Ishikawa (cell line): Measurements from ENCODE around the gene POLD2.

Source experiments
- CEBPB ChIP-seq: IDR thresholded peaks from 2 replicates; pipeline ENCODE4 v1.6.1; 2012
- CREB1 ChIP-seq: IDR thresholded peaks from 2 replicates; pipeline ENCODE4 v1.6.1; 2012; ENCODE audit warnings: low read depth
- EP300 ChIP-seq: IDR thresholded peaks from 2 replicates; pipeline ENCODE4 v1.6.1; 2012; ENCODE audit warnings: borderline replicate concordance
- FOXM1 ChIP-seq: IDR thresholded peaks from 2 replicates; pipeline ENCODE4 v1.6.1; 2012; ENCODE audit warnings: low read depth, borderline replicate concordance
- NFIC ChIP-seq: IDR thresholded peaks from 2 replicates; pipeline ENCODE4 v1.6.1; 2012
- RAD21 ChIP-seq: IDR thresholded peaks from 2 replicates; pipeline ENCODE4 v1.6.1; 2012; ENCODE audit warnings: low read depth
- TAF1 ChIP-seq: IDR thresholded peaks from 2 replicates; pipeline ENCODE4 v1.6.1; 2012; ENCODE audit warnings: low read depth, mild to moderate bottlenecking
- YY1 ChIP-seq: IDR thresholded peaks from 2 replicates; pipeline ENCODE4 v1.6.1; 2012; ENCODE audit warnings: low read depth
- ZBTB7A ChIP-seq: IDR thresholded peaks from 2 replicates; pipeline ENCODE4 v1.6.1; 2012; ENCODE audit warnings: low read depth
- TF ChIP-seq, protein P1 (sequence below): IDR thresholded peaks from 2 replicates; pipeline ENCODE4 v1.6.1; 2012; ENCODE audit warnings: low read depth, mild to moderate bottlenecking
- TF ChIP-seq, protein P2 (sequence below): IDR thresholded peaks from 2 replicates; pipeline ENCODE4 v1.6.1; 2012
- TF ChIP-seq, protein P3 (sequence below): IDR thresholded peaks from 2 replicates; pipeline ENCODE4 v1.6.1; 2012

DNA sequence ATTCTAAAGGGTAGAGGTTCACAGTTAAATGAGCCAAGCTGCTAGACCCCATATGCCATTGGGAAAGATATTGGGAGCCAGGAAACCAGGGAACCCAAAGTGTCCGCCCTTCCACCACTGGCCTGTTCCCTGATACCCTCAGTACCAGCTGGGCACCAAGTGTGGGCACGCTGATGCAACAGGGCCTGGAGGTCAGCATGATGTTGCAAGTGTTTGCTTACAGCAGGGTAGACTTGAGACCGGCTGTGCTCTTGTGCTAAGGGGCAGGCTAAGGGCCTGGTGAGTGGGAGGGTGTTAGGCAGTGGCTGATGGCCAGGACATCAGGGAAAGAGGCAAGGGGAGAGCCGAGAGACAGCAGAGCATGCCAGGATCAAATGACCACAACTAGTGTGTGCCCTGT is 38.8 kb upstream of the POLD2 start:
- no peak for TF ChIP-seq CEBPB
- no peak for TF ChIP-seq CREB1
- TF ChIP-seq ZBTB7A: no peak
- TF ChIP-seq EP300: no peak
- no peak for TF ChIP-seq NFIC
- TF ChIP-seq TAF1: no peak
- TF ChIP-seq, protein P1, sequence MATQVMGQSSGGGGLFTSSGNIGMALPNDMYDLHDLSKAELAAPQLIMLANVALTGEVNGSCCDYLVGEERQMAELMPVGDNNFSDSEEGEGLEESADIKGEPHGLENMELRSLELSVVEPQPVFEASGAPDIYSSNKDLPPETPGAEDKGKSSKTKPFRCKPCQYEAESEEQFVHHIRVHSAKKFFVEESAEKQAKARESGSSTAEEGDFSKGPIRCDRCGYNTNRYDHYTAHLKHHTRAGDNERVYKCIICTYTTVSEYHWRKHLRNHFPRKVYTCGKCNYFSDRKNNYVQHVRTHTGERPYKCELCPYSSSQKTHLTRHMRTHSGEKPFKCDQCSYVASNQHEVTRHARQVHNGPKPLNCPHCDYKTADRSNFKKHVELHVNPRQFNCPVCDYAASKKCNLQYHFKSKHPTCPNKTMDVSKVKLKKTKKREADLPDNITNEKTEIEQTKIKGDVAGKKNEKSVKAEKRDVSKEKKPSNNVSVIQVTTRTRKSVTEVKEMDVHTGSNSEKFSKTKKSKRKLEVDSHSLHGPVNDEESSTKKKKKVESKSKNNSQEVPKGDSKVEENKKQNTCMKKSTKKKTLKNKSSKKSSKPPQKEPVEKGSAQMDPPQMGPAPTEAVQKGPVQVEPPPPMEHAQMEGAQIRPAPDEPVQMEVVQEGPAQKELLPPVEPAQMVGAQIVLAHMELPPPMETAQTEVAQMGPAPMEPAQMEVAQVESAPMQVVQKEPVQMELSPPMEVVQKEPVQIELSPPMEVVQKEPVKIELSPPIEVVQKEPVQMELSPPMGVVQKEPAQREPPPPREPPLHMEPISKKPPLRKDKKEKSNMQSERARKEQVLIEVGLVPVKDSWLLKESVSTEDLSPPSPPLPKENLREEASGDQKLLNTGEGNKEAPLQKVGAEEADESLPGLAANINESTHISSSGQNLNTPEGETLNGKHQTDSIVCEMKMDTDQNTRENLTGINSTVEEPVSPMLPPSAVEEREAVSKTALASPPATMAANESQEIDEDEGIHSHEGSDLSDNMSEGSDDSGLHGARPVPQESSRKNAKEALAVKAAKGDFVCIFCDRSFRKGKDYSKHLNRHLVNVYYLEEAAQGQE: no peak
- TF ChIP-seq YY1: no peak
- TF ChIP-seq RAD21: no peak
- TF ChIP-seq, protein P2, sequence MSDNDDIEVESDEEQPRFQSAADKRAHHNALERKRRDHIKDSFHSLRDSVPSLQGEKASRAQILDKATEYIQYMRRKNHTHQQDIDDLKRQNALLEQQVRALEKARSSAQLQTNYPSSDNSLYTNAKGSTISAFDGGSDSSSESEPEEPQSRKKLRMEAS: no peak
- TF ChIP-seq FOXM1: no peak
- TF ChIP-seq, protein P3, sequence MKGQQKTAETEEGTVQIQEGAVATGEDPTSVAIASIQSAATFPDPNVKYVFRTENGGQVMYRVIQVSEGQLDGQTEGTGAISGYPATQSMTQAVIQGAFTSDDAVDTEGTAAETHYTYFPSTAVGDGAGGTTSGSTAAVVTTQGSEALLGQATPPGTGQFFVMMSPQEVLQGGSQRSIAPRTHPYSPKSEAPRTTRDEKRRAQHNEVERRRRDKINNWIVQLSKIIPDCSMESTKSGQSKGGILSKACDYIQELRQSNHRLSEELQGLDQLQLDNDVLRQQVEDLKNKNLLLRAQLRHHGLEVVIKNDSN: no peak
